A172 (cell line): ENCODE data around the gene CTLA4. TPM values are rescaled to one million over a fixed set of nuclear protein-coding genes. Genes with fewer than 3 reads are reported as not detected.
"Not testable (repeated sequence)": the region's sequence is repeated elsewhere in the genome, so short reads cannot be mapped to it uniquely, and the experiment has no call there.

Source experiments
- DNase-seq: peaks from one replicate; pipeline ENCODE4 v3.0.0-alpha.2; 2015; ENCODE audit warnings: low spot score
- total RNA-seq: library from RNA; depleted of rRNA; stranded (reverse); fragments of >200 nt; shearing (Covaris generic); gene quantifications from 2 replicates; pipeline ENCODE4 v1.2.3, GENCODE V29; 2014

Gene CTLA4
- total RNA-seq, 1 experiment from 2014 or later: not detected

DNA sequence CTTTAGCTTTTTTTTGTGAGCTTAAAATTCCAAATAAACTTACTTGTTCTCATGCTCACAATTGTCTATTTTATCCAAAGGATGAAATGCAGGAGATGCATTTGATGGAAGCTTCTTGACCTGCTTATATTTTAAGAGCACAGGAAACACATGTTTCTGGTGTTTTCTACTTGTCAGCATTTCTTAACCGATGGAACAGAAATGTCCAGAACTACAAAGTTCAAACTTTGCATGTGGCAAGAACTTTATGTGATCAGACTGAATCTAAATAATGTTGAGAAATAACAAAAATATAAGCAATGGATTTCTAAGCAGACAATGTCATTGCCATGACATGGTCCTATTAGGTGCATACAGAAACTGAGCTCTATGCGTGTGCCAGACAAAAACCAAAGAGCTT is 9.9 kb upstream of the CTLA4 start:
- DNase-seq: no peak

DNA sequence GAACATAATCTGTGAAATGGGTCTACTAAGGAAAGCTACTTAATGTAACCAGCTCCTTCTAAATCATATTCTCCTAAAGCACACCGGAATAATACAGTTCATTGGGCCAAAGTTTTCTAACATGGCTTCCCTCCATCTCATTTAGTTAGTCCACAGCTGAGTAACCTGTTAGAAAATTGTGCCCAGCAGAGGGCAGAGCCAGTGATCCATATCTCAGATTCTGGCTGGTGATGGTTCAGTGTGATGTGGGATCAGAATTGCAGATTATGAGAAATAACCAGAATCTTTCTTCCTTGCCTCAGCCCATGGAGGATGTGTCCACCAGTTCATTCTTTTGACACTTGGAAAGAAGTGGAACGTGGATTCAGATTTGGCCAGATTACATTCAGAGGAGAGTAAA is 9.4 kb upstream of the CTLA4 start:
- DNase-seq: no peak

GRCh38 chr2:203859030-203859789 is 8.4 kb upstream of the CTLA4 start:
- no peak for DNase-seq

GRCh38 chr2:203861197-203861596 is 6.4 kb upstream of the CTLA4 start:
- no peak for DNase-seq

DNA sequence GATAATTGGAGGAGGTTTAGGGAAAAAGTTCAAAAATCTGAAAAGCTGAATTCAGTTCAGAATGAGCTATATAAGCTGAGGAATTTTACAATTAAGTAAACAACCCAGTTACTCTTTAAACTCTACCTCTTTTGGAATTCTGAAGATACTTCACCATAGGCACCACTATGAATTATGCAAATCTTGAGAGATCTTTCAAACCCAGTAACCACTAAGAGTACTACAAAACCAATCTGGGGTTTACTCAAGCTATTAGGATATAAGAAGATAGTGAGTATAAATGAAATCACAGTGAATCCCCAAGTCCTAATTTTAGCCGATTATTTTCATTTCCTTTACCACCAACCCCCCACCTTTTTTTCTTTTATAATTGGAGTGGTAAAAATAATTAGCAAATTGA is 6.0 kb upstream of the CTLA4 start:
- no peak for DNase-seq

GRCh38 chr2:203869223-203870042 is 1.9 kb downstream of the CTLA4 start:
- DNase-seq: no peak

- DNase-seq: no peak
Measured at GRCh38 chr2:203870481-203870880, 2.9 kb downstream of the CTLA4 start.

GRCh38 chr2:203870941-203871340 is 3.4 kb downstream of the CTLA4 start:
- no peak for DNase-seq

DNA sequence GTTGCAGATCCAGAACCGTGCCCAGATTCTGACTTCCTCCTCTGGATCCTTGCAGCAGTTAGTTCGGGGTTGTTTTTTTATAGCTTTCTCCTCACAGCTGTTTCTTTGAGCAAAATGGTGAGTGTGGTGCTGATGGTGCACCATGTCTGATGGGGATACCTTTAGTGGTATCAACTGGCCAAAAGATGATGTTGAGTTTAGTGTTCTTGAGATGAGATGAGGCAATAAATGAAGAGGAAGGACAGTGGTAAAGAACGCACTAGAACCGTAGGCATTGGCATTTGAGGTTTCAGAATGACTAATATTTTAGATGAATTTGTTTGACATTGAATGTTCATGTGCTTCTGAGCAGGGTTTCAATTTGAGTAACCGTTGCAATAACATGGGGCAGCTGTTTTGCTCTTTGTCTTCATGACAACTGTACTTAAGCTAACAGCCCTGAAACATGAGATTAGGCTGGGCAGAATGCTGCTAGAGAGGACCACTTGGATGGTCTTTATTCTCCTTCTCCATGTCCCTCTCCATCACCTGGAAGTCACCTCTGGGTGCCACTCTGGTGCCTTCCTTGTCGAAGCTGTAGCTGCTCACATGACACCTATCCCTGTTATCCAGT is 3.9 kb downstream of the CTLA4 start:
- no peak for DNase-seq

GRCh38 chr2:203873461-203873860 is 5.9 kb downstream of the CTLA4 start:
- no peak for DNase-seq

DNA sequence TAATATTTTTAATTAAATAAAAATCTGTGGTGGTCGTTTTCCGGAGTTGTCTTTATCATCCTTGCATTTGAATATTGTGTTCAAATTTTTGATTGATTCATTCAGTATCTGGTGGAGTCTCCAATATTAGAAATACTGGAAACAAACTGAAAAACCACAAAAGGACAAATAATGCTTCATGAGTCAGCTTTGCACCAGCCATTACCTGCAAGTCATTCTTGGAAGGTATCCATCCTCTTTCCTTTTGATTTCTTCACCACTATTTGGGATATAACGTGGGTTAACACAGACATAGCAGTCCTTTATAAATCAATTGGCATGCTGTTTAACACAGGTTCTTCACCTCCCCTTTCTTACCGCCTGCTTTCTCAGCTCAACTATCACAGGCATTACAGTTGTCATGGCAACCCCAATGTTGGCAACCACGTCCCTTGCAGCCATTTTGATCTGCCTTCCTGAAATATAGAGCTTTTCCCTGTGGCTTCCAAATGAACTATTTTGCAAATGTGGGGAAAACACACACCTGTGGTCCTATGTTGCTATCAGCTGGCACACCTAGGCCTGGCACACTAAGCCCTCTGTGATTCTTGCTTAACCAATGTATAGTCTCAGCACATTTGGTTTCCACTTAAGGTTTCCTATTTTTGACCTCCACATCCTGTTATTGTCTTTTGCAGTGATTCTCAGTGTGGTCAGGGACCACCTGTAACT is 6.5 kb downstream of the CTLA4 start:
- no peak for DNase-seq

DNA sequence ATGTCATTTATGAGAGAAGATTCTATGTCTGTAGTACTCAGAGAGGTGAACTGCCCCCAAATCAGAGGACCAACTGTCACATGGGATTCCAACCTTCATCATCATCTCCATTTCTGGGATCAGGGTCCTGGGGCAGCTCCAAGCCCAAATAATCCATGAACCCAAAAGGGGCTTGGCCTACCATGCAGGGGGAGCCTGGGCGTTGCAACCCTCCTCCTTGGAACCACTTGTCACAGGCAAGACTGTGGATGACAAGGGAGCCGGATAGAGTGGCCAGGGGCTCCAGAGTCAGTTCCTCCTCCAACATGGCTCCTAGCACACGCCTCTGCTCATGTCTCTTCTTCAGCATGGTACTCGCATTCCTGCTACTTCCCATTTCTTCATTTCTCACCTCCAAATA is 7.9 kb downstream of the CTLA4 start:
- no peak for DNase-seq

DNA sequence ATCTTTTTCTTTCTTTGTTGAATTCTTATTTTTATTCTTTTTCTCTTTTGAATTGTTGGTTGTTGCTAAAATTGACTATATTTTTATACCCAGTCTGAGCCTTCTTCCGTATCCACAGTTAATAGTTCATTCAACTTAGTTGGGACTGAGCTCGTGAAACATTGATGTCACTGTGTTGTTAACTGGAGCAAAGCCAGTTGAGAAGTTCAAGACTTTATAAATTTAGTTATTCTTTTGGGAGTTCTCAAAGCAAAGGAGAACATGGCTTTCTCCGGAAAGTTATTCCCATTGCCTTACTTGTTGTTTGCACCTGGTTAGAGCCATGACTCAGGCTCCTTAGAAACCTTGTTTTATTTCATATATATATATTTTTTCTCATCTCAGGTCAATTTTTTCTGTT is 8.8 kb downstream of the CTLA4 start:
- no peak for DNase-seq

GRCh38 chr2:203878063-203878462 is 10.5 kb downstream of the CTLA4 start:
- no peak for DNase-seq

DNA sequence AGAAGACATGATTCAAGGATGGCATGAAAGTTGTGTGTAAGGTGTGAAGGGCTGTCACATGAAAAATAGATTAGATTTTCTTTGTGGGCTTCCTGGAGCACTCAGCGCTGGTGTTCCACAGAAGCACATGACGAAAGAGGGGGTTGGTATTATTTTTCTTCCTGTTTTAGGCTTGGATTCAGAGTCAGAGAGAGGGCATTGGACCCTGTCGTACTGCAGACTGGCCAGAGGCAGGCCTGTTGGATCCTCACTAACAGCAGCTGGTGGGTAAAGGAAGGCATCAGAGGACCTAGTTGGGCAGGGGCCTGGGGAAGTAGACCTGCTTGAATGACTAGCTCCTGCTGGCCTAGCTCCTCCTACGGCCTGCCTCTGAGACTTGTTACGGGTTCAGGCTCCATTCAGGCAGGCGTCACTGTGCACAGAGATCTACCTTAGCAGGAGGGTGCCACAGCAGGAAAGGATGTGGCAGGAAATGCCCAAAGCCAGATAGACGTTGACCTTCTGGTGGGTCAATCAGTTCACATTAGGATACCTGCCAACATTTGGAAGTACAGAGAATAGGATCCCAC is 13.1 kb downstream of the CTLA4 start:
- no peak for DNase-seq

GRCh38 chr2:203881185-203881584 is 13.6 kb downstream of the CTLA4 start:
- DNase-seq: not testable (repeated sequence)

- no peak for DNase-seq
Measured at GRCh38 chr2:203882551-203882950, 15.0 kb downstream of the CTLA4 start.

GRCh38 chr2:203886661-203887151 is 19.1 kb downstream of the CTLA4 start:
- DNase-seq: no peak

DNA sequence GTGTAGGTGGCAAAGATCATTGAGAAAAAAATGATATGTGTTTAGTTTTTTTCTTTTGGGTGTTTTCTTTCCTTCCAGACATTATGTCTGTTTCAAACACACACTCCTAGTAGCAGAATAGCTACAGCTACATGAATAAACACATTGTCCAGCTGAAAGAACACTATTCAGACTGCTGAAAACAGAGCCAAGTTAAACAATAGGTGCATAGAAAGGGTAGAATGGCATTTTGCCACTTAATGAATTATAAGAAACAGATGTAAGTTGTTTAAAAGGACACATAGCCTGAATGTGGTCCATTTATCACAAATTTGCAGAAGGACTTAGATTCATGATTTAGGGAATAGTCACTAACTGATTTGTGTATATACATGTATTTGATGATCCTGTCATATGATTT is 20.1 kb downstream of the CTLA4 start:
- no peak for DNase-seq

- no peak for DNase-seq
Measured at GRCh38 chr2:203889542-203889941, 22.0 kb downstream of the CTLA4 start.

DNA sequence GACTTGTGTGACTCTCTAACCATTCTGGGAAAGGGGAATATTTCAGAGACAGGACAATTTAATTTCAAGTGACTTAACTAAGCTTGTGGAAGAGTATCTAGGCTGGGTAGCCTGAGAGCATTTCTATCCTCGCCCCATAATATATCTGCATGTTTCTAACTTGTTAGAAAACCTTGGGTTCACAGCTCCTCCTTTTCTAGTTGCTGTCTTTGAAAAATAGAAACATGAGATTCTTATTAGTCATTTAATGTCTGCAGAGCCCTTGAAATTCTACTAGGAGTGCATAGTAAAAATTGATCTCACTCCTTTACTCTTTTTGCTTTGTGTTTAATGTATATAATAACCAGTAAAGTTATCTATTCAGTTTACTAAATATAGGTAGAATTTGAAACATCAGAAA is 22.4 kb downstream of the CTLA4 start:
- no peak for DNase-seq

DNA sequence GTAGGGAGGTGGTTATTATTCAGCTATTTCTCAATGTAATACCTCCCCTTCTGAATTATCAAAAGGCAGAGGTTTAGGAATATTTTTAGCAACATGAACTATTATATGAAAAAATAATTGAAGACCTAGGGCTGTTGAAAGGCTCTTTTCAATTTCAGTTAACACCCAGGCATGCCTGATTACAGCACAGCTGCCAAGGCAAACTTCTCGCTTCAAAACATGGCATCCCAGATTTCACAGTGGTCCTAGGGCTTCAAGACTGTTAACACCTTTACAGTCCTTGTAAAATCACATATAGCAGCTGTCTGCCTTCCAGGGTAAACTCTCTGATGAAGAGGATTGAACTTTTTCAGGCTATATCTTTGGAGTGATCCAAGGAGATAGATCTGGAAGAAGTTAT is 23.2 kb downstream of the CTLA4 start:
- no peak for DNase-seq
